Measurements from ENCODE around the gene AGBL1.
A peak's percentile ranks its signal among the peaks of the same experiment; 100 is the strongest.

The AGBL1 gene

GRCh38 chr15:86079508-86080266 lies at the start of gene AGBL1:
TSS of gene AGBL1 (plus strand) at chr15:86079871.
- peak in 1 of 58 donors; percentile 12 for DNase-seq

- DNase-seq = no peak
Observed at GRCh38 chr15:86034904-86035303, 44.8 kb upstream of the AGBL1 start.

- DNase-seq = no peak
Observed at GRCh38 chr15:86036243-86036642, 43.4 kb upstream of the AGBL1 start.

- no peak for DNase-seq
Observed at GRCh38 chr15:86038491-86038890, 41.2 kb upstream of the AGBL1 start.

- peak in 30 of 58 donors; percentile 4 to 72 (median 30) for DNase-seq
Observed at GRCh38 chr15:86040356-86041033, 39.2 kb upstream of the AGBL1 start.

- no peak for DNase-seq
Observed at GRCh38 chr15:86041399-86041798, 38.3 kb upstream of the AGBL1 start.

GRCh38 chr15:86042226-86042625 lies 37.4 kb upstream of the AGBL1 start:
- DNase-seq = no peak

GRCh38 chr15:86044981-86045380 lies 34.7 kb upstream of the AGBL1 start:
- DNase-seq = no peak

GRCh38 chr15:86054338-86054737 lies 25.3 kb upstream of the AGBL1 start:
- no peak for DNase-seq

GRCh38 chr15:86055688-86056087 lies 24.0 kb upstream of the AGBL1 start:
- DNase-seq = no peak

- no peak for DNase-seq
Observed at GRCh38 chr15:86059851-86060250, 19.8 kb upstream of the AGBL1 start.

GRCh38 chr15:86060674-86061073 lies 19.0 kb upstream of the AGBL1 start:
- DNase-seq = no peak

- DNase-seq = no peak
Observed at GRCh38 chr15:86061581-86061980, 18.1 kb upstream of the AGBL1 start.

GRCh38 chr15:86062646-86063243 lies 16.9 kb upstream of the AGBL1 start:
- DNase-seq = peak in 1 of 58 donors; percentile 16

GRCh38 chr15:86063356-86064095 lies 16.1 kb upstream of the AGBL1 start:
- DNase-seq = no peak

GRCh38 chr15:86064326-86064725 lies 15.3 kb upstream of the AGBL1 start:
- no peak for DNase-seq

- no peak for DNase-seq
Observed at GRCh38 chr15:86066174-86066834, 13.4 kb upstream of the AGBL1 start.

GRCh38 chr15:86073281-86073680 lies 6.4 kb upstream of the AGBL1 start:
- no peak for DNase-seq

- DNase-seq = no peak
Observed at GRCh38 chr15:86076468-86076867, 3.2 kb upstream of the AGBL1 start.

GRCh38 chr15:86077070-86077469 lies 2.6 kb upstream of the AGBL1 start:
- DNase-seq = no peak

- no peak for DNase-seq
Observed at GRCh38 chr15:86080302-86080701, 631 bp downstream of the AGBL1 start.
